ENCODE results near the gene NCAPH2.
"Not testable (repeated sequence)": the region's sequence is repeated elsewhere in the genome, so short reads cannot be mapped to it uniquely, and the experiment has no call there.

Gene NCAPH2

GRCh38 chr22:50519151-50519550 is 11.1 kb downstream of the NCAPH2 start:
- no peak for DNase-seq (ENCODE audit: low spot score)

- DNase-seq (ENCODE audit: low spot score) = not testable (repeated sequence)
Measured at GRCh38 chr22:50520184-50520583, 12.2 kb downstream of the NCAPH2 start.

GRCh38 chr22:50520826-50521453 is 12.9 kb downstream of the NCAPH2 start:
- DNase-seq (ENCODE audit: low spot score) = no peak

- DNase-seq (ENCODE audit: low spot score) = no peak
Measured at GRCh38 chr22:50521710-50522109, 13.7 kb downstream of the NCAPH2 start.

DNA sequence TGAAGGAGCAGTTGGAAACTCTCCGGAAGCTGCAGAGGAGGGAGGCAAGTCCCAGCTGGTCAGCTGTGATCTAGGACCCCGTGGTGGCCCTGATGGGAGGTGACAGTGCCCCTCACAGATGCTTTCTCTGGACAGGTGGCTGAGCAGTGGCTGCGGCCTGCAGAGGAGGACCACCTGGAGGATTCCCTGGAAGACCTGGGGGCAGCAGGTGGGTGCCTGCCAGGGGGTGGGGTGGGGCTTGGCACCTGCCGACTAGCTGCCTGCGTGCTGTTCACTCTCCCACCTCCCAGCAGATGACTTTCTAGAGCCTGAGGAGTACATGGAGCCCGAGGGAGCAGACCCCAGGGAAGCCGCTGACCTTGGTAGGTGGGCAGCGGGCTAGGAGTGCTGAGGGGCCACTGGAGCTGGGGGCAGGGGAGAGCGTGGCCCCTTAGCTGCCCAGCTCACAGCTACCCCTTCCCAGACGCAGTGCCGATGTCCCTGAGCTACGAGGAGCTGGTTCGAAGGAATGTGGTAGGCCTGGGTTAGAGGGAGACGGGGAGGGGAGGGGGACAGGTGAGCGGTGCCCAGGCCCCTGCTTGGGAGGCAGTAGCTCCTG is 14.3 kb downstream of the NCAPH2 start:
- DNase-seq (ENCODE audit: low spot score) = no peak

GRCh38 chr22:50522806-50523438 is 14.9 kb downstream of the NCAPH2 start:
- no peak for DNase-seq (ENCODE audit: low spot score)

DNA sequence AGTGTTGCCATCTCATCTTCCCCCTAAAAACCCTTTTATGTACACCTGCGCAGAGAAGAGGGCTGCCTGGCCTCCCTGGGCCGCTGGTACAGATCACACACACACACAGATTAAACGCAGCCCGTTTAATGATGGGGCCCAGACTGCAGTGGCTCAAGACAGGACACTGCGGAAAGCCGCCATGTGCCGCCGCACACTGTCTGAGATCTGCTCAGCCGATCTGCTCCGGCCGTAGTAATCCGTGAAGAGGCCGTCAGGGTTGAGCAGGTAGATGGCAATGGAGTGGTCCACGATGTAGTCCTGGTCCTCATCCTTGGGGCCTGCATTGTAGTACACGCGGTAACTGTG is 15.4 kb downstream of the NCAPH2 start:
- DNase-seq (ENCODE audit: low spot score) = no peak

- DNase-seq (ENCODE audit: low spot score) = no peak
Measured at GRCh38 chr22:50523806-50524675, 16.0 kb downstream of the NCAPH2 start.

DNA sequence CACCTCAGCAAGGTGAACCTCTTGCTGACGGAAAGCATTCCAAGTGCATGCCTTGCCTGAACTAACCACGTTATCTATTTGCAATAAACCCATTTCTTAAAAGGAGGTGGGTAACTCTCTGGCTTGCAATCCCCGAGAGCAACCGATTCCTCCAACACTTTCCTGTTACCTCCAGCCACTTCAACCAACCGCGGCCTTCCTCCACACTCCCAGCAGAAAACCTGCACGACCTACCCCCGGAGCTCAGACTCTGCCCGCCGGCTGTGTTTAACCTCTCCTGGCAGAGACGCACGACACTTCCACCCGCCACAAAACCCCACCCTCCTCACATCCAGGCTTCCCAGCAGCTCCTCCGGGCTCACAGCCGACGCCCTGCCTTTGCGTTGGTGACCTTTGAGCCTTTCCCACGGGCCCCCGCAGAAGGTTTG is 16.7 kb downstream of the NCAPH2 start:
- peak; percentile 23 for DNase-seq (ENCODE audit: low spot score)

- peak; percentile 95 for DNase-seq (ENCODE audit: low spot score)
Measured at GRCh38 chr22:50525104-50525857, 17.3 kb downstream of the NCAPH2 start, which contains the start of gene SCO2. TSS of gene SCO2 (minus strand) at chr22:50525598. CDS start at chr22:50524411, 1,187 bp downstream.

- no peak for DNase-seq (ENCODE audit: low spot score)
Measured at GRCh38 chr22:50525858-50526107, 17.8 kb downstream of the NCAPH2 start.

DNA sequence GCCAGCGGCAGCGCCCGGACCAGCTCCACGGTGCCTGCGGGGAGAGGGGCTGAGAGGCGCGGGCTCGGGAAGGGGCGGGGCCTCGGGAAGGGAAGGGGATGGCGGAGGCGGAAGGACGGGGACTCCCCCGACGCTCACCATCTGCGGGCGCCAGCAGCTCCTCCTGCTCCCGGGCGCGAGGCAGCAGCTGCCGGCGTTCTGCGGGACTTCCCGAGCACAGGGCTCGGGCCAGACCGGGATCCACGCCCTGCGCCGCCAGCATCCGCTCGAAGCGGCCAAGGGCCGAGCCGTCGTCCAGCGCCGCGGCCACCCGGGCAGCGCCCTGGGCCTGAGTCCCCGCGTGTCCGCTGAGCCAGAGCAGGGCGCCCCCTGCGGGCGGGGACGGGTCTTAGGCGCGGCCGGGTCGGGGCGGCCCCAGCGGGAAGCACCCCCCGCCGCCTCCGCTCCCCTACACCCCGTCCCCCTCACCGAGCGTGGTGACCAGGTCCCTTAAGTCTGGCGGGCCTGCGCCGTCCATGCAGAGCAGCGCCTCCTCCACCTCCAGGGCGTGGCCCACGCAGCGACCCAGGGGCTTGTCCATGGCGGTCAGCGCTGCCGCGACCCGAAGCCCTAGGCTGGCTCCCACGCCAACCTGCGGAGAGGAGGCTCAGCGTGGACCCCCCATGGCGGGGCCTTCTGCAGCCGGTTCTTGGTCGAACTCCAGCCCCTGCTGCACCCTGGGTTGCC is 18.2 kb downstream of the NCAPH2 start:
- DNase-seq (ENCODE audit: low spot score) = peak; percentile 62

DNA sequence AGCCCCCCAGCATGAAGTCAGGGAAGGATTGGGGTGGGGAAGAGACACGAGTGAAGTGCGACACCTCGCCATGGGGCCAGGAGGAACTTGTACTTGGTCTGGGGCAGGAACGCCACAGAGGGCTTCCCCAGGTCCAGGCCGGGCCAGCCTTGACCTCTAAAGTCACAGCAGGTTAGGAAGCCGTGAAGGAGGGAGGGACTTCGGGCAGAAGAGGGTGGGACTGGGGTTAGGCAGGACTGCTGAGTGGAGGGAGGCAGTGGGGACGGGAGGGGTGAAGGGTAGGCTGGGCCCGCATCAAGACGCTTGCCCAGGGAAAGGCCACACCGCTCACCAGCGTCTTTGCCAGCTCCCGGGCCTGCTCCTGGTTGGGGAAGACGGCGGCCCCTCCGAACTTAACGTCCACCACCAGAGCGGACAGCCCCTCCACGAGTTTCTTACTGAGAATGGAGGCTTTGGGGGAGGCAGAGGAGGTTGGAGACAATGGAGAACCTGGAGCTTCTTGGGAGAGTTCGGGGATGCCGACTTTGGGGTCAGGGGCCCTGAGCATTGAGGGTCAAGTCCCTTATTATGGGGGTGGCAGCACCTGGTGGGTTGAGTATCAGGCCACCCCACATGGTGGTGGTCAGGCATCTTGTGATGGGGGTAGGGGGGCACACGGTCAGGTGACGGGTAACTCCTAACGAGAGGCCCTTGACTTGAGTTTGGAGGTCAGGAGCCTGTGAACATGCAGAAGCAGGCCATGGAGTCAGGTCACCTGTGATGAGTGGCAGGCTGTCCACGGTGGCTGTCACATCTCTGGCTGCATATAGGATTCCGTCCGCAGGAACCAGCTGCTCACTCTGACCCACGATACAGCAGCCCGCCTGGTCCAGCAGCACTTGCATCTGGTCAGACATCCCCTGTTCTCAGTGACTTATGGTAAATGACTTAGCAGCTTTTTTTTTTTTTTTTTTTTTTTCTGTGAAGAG is 19.1 kb downstream of the NCAPH2 start:
- DNase-seq (ENCODE audit: low spot score) = peak; percentile 30

GRCh38 chr22:50527921-50528681 is 20.1 kb downstream of the NCAPH2 start:
- DNase-seq (ENCODE audit: low spot score) = no peak

- no peak for DNase-seq (ENCODE audit: low spot score)
Measured at GRCh38 chr22:50528682-50529415, 20.8 kb downstream of the NCAPH2 start.

DNA sequence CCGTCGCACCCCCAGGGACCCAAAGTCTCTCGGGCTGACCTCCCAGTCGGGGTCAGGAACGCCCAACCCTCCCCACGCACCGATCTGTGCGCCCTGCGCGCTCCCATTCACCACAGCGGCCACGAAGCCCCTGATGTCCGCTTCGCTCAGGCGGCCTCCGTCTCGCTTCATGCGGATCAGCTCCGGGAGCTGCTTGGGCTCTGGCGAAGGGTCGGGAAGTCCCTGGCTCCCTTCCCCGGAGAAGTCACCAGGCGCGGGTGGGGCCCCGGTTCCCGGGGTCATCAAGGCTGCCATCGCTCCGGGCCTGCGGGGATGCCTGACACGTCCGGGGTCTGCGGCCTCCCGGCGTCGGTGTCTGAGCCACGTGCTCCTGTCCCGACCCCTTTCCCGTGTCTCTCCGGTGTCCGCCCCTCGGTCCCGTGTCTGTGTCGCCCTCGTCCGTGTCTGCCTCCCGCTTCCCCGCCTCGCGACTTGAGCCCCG is 21.4 kb downstream of the NCAPH2 start:
- DNase-seq (ENCODE audit: low spot score) = no peak

- DNase-seq (ENCODE audit: low spot score) = no peak
Measured at GRCh38 chr22:50529897-50530579, 22.0 kb downstream of the NCAPH2 start, which contains the start of gene TYMP. TSS of gene TYMP (minus strand) at chr22:50530012. CDS start at chr22:50529709, 303 bp downstream.

GRCh38 chr22:50530580-50530876 is 22.5 kb downstream of the NCAPH2 start:
- DNase-seq (ENCODE audit: low spot score) = no peak

All from cerebellar cortex (tissue), 1 donor.